Activated effector memory CD4-positive, alpha-beta T cell treated with Interleukin-2 at 50 U/mL for 16 hours (primary cell): ENCODE results near the gene SLAMF7.
"Not testable (repeated sequence)": the region's sequence is repeated elsewhere in the genome, so short reads cannot be mapped to it uniquely, and the experiment has no call there.

Experiments
- DNase-seq: peaks from one replicate; pipeline ENCODE4 v3.0.0-alpha.2; 2020

The SLAMF7 gene

DNA sequence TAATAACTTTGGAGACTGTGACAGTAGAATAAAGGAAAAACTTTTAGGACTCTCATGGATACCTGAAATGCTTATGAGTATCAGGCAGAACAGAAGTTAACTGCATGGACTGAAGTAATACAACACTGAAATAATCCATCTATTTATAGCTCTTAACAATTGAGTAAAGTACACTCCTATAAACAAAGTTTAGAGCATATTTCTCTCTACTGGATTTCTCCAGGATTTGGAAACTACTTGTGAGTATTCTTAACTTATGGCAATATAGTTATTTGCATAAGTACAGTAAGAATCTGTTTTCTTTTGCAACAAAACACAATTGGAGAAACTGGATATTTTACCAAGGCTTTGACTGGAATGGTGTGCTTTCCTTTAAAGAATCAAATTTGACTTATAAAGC lies 17.6 kb upstream of the SLAMF7 start:
- no peak for DNase-seq

DNA sequence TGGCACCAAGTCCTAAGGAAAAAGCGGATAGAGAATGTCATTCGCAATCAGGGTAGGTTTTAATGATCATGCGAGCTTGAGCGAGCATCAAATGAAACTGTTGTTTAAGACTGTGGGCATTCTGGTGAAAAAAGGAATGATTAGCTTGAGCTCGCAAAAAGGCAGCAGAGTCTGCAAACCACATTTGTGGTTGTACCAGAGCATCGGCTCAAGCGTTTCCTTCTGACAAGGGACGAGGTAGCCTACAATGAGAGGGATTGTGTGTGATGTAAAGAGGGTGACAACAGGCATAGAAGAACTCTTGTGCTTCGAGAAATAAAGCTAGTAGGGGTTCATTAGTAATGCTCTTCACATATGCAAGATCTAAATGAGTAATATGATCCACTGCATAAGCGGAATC lies 16.3 kb upstream of the SLAMF7 start:
- DNase-seq = no peak

DNA sequence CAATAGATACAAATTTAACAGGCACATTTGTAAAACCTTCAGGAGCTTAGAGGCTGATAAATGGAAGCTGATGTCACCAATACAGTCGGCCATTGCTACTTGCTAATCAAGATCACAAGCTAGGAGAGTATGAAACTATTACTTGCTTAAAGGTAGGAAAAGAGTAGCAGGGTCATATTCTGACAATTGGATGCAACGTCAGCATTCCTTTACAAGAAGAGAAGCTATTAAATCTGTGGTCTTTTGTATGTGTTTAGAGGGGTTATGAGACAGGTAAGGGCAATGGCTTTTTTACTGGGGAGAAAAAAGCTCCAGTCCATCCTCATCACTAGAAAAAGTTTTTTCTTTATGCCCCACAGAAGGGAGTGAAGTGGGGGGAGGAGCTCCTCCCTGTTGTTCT lies 15.7 kb upstream of the SLAMF7 start:
- no peak for DNase-seq

DNA sequence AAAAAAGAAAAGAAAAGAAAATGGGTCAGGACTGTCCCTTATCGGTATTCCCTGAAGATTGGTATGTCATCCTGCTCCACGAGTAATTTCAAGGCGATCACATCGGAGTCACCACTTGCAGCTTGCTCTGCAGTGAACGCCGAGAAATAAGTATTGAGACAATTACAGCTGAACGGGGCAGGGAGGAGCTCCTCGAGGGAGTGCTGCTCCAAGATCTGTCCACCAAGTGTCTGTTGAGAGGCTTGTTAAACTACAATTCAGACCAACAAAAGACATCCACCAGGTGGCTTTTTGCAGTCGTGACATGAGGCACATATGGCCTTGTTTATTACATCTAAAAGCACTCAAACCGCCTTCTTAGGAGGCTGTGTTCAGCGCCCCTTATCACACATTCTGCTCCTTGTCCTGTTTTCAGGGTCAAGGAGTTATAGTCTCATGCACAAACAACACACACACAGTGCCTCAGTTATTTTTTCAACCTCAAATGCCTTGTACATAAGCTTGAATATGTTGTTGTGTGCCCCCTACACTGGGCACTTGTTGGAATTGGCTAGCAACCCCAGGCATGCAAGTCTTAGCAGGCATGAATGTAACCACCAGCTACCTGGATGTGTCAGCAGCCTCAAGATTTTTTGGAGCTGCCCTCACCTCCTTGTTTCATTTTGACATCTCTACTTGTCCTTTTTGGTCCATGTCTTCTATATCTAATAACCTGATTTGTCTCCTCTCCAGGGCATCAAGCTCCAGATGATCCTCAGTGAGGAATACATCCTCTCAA lies 14.4 kb upstream of the SLAMF7 start:
- no peak for DNase-seq

DNA sequence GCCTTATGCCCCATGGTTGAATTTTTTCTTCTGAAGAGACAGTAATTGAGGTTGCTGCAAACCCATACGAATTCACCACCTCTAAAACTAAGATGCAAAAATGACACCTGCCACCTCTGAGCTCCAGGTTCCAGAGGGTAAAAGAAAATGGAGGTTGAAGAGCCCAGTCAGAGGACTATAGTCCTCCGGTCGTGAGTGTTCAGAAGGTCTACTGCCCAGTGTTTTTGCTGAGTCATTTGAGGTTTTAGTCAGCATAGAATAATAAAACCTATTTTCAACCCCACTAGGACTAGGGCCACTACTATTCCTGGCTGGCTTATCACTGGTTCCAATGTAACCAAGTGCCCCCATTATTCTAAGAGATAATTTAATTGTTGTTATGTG lies 12.9 kb upstream of the SLAMF7 start:
- no peak for DNase-seq

DNA sequence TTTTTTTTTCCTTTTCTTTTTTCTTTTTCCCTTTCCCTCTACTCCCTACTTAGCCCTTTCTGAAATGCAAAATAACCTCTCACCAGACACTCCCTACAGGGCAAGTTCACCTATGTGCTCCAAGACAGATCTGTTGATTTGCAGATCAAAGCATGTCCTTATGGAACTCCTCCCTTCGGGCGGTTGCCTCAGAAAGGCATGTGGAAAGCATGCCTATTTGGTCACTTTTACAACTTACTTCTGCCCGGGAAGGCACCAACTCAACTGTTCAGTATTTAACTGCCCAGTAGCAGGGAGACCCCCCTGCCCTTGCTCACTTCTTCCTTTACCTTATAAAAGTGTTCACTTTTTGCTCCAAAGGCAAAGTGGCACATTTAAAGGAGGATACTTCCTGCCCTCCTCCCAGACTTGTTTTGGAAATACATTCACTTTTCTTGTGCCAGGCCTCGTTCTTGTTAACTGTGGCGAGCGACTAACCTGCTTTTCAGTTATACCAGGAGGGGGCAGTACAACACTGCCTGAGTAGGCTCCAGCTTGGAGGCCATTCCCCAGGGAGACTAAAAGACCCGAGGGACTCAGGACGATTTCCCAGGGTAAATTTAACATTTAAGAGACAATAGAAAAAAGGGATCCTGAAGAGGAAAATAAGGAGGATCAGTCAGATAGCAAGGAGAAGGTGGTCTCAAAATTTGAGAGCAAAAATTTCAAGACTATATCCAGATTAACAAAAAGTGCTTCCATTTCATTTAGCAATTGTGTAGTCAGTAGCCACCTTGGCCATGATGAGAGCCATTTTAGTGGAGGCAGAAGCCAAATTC lies 12.3 kb upstream of the SLAMF7 start:
- DNase-seq = peak; percentile 30

DNA sequence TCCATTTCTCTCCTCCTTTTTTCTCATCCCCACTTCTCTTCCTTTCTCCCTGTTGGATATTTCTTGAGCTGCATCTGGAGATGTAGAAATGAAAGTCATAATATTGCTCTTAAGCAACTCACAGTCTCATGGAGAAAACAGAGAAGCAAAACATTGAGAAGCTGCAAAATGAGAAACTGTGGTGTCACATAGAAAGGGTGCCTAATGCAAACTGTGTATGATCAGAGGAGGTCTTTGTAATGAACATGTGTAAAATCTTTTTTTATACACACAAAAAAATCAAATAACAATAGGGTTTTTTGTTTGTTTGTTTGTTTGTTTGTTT lies 11.8 kb upstream of the SLAMF7 start:
- no peak for DNase-seq

DNA sequence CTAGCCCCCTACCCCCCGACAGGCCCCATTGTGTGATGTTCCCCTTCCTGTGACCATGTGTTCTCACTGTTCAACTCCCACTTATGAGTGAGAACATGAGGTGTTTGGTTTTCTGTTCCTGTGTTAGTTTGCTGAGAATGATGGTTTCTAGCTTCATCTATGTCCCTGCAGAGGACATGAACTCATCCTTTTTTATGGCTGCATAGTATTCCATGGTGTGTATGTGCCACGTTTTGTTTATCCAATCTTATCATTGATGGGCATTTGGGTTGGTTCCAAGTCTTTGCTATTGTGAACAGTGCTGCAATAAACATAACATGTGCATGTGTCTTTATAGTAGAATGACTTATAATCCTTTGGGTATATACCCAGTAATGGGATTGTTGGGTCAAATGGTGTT lies 7.5 kb upstream of the SLAMF7 start:
- not testable (repeated sequence) for DNase-seq

DNA sequence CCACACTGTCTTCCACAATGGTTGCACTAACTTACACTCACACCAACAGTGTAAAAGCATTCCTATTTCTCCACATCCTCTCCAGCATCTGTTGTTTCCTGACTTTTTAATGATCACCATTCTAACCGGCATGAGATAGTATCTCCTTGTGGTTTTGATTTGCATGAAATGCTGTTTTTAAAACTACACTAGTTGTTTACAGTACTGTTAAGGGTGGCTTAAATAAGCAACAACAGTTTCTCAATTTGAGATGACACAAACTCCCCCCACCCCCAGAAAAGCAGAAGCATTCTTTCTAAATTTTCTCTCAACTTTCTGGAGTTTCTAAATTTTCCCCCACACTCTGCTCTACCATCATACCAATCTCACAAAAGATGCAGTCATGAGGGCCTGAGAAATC lies 7.1 kb upstream of the SLAMF7 start:
- DNase-seq = no peak

DNA sequence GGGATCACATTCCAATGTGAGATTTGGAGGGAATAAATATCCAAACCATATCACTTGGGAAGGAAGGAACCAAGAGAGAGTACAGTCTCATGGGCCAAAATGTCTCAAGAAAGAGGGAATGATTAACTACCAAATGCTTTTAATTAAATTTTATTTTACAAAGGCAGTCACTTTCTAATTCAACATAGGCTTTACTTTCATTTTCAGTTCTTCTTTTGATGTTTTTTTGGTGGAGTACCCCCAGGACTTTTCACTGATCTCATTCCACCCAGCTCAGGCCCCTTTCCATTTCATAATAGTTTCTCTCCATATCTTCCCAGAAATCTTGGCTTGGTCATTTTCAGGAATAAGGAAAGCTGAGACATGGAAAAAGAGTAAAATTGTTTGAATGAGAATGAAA lies 5.1 kb upstream of the SLAMF7 start:
- no peak for DNase-seq

DNA sequence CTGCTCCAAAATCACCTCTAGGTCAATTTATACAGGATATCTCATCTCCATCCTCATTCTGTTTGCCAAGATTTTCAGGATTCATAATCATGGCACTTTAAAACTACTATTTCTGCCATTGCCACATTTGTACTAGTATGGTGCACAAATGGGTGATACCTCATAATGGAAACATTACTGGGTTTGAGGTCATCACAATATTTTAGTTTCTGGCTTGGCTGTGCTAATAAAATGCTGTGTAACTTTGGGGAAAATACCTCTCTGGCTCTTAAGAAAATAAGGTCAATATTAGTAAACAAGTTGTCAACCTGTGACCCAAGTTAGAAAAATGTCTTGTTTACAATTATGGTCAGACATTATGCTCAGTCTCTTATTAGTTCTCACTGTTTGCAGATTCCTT lies 4.7 kb upstream of the SLAMF7 start:
- no peak for DNase-seq

DNA sequence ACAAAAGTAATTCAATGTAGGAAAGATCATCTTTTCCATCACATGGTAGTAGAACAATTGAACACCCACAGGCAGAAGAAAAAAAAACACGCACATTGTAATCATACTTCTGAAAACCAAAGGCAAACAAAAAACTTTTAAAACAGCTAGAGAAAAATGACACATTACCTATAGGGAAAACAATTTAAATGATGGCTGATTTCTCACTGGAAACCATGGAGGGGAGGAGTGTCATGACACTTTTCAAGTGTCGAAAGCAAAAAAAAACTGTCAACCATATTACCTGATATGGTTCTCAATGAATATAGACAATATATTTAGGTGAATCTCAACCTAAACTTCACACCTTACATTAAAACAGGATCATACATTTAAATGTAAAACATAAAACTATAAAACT lies 776 bp upstream of the SLAMF7 start:
- no peak for DNase-seq

DNA sequence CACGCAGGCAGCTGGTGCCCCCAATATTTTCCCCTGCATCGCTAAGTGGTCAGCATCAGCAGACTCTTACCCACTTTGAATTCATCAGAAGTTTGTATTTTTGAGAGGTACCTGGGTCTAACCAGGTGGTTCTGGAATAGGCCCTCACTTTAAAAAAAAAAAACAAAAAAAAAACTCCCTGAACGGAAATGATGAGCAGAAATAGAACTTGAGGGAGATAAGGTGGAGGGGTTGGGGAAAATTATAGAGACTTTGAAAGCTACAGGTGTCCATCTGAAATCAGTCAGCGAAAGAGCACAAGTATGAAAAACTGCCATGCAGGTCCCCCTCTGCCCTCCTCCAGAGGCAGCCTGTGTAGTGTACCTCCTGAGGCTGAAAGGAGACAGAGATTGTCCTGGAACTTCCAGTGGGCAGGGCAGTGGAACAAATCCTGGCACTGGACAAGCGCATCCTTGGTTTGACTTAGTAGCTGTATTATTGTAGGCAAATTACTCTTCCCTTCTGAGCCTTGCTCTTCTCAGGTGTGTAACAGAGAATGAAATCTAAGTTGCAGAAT lies 1.2 kb downstream of the SLAMF7 start:
- DNase-seq = no peak

DNA sequence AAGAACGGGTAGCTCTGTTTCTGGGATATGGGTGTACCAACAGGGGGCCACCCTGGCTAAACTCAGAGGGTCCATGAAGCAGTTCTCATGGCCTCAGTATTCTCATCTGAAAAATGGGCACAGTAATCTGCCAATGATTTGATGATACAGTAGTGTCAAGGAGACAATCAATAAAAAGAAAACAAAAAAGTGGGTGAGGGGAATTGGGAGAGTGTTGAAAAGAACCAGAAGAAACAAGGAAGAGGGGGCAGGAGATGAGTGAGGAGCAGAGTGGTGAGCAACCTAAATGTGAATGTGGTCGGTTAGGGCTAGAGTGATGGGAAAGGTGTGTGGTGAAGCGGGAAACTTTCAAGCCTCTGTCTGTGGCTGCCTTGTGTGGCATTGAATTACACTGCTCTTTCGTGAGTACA lies 2.0 kb downstream of the SLAMF7 start:
- no peak for DNase-seq

DNA sequence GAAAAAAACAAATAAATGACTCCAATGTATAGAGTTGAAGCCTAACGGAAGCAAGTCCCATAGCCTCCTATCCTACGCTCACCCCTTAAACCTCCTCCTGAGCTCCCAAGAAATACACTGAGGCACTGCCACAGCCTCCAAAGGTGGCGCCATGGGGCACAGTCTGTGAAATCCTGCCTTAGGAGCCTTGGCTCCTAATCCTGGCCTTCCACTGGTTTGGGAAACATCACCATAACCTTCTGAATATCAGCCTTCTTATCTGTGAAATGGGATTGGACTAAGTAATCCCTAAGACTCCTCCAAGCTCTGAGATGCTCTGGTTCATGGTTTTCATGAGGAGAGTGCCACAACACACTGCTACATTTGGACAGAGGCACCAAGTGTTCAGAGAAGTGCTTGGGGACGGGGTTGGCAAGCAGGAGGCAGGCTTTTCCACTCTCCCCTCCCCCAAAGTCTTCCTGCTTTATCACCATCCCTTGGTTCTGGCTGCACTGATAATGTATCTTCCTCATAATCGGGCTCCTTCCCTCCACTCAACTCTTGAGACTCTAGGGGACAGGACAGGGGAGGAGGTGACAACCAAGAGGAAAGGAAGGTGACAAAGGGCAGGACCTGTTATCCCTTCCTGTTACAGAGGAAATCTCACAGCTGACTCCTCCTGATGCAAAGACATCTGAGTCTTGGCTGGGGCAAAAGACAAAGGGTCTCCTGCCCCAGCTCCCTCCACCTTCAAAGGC lies 2.7 kb downstream of the SLAMF7 start:
- no peak for DNase-seq

DNA sequence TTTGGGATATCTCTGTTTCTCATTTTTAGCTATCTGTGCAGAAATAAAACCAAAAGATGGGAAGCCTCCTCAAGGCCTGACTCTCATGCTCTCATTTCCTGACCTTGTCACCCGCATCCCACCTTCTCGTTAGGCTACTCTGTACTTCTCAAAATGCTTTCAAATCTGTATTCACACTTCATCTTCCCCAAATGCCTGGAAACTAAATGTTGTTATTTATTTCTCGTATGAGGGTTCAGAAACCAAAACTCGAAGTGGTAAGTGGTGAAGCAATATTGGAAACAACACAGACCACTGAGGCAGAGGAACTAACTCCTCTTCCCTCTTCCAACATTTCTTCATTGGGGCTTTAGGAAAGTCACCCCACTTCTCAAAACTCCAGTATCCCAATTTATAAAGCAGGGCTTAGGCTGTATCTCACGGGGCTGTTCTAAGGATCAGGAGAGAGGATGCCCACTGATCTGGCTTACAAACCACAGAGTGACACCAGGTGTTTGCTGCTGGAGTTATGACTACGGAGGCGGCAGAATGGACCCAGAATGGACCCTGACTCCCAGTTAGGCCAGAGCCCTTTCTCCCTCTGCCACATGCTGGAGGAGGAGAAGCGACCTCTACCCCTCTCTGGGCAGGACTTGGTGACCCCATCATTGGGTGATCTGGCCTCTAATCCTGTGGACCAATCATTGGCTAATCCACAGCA lies 3.5 kb downstream of the SLAMF7 start:
- no peak for DNase-seq

DNA sequence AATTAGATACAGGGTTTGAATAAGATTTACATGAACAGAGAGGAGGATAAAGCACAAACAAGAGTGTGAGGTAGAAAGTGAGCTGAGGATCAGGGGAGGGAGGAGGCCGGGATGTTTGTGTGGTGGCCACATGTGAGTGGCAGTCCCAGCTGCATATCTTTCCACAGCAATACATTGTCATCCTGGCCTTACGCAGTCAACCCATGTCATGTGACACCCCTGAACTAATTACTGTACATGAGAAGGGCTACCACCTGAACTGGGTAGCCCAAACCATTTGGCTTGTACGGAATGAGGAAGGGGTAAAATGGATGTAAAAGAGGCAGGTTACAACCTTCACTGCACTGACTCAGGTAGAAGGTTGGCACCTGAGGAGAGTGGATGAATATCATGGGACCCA lies 4.2 kb downstream of the SLAMF7 start:
- no peak for DNase-seq

DNA sequence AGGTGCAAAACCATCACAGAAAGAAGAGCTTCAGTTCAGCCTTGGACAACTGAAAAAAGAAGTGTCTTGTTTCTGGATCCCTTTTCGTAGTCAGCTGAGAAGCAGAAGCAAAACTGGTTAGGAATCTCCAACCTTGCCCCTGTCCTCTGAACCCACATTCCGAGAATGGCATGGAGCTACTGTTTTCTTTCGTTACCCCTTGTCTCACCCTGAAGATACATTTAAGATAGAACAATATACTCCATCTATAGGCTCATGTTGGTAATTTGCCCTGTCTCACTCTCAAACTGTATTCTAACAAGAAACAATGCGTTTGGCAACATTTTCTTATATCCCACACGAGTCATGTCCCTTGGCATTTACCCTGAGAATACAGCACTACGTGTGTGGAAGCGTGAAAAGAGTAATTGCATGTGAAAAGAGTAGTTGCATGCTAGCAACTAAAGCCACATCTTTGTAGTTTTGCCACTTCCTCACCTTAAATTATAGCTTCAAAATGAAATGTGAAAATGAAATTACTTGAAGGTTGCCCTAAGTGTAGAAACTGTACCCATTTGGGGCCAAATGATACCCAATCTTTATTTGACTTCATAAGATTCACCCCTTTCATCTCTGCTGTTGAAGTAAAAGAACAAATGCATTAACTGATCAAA lies 5.3 kb downstream of the SLAMF7 start:
- DNase-seq = no peak

DNA sequence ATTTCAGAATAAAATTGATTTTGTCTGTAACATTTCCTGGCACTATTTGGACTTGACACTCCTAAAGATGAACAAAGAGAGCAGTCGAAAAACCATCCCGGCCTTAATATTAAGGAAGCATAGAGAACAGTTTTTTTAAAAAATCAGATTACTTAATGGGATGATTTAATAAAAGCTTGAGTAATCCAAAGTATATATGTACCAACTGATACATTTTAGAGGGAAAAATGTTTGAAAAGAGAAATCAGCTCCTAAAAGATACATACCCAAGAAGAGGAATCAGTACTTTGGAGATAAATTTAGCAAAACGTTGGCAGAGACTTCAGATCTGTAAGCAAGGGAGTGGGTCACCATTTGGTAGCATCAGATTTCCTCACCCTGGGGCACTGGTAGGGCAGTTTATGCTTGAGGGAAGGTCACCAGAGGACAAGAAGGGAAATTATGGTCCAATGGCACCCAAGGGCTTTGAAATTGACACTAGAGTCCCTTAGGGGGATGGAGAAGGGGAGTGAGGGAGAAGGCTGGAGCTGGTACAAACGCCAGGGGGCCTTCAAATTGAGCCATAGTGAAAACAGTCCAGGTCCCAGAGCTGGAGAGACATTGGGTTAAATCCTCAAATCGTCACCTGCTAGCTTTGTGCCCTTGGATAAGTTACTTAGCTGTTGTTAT lies 5.9 kb downstream of the SLAMF7 start:
- no peak for DNase-seq

DNA sequence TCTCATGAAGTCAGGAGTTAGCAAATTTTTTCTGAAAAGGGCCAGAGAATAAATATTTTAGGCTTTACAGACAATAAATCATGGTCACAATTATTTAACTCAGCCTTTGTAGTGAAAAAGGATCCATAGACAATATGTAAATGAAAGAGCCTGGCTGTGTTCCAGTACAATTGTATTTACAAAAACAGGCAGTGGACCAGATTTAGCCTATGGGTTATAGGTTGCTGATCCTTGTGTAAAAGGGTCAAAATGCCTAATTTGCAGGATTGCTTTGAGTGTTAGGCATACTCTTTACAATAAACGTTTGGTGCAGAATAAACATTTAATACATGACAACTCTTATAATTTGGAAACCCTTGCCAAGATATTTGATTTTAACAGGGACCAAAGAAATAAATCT lies 6.5 kb downstream of the SLAMF7 start:
- no peak for DNase-seq

DNA sequence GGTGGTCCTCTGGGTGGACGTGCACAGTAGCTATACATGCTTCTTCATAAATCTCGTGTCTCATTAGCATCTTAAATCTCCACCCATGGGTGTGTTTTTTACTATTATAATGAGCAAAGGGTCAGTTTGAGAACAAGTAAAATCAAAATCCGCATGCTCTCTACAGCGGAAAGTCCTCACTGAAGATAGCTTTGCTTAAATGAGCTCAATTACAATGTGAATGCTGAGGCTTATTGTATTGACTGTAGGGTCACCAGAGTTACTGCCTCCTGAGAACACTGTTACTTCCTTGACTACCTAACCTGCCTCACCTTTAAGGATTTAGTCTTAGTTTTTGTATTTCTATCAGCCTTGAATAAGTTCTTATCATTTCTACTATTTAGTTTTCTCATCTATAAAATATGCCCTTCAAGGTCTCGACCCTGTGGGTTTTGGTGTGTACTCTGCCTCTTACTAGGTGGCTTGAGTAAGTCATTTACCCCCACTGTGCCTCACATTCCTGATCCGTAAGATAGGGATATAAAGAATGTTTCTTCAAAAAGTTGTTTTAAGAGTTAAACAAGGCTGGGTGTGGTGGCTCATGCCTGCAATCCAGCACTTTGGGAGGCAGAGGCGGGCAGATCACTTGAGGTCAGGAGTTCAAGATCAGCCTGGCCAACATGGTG lies 7.9 kb downstream of the SLAMF7 start:
- DNase-seq = no peak
